HCT116 (cell line): Measurements from ENCODE around the gene ICAM4. TPM values are rescaled to one million over a fixed set of nuclear protein-coding genes. Genes with fewer than 3 reads are reported as not detected.

Source experiments
- ATAC-seq: fragments of 200-7000 bp; cut with Tn5 transposase; 2 replicates; pipeline ENCODE4 v1.9.1; 2020; ENCODE audit warnings: mild to moderate bottlenecking, moderate library complexity
- BruUV-seq: library from RNA; stranded (reverse); fragments of 400-500 nt; replicated peaks from 2 replicates; lab custom pipeline; 2021; lab: Mats Ljungman, UMichigan
- CTCF ChIA-PET: fragments of 300-600 bp; sonication (Branson Sonifier 250); formaldehyde crosslinking; loops from one replicate; lab custom pipeline; 2021; ENCODE audit warnings: antibody characterized with exemption; lab: Charles Lee
- POLR2A ChIA-PET: fragments of 300-600, 350-600 bp; sonication (Branson Sonifier 250); formaldehyde crosslinking; loops from one replicate; lab custom pipeline; 2021; ENCODE audit warnings: antibody characterized with exemption; lab: Charles Lee
- RAD21 ChIA-PET, 2 experiments: fragments of 300-600 bp; sonication (Branson Sonifier 250); formaldehyde crosslinking; loops; one replicate each; lab custom pipeline; 2023; ENCODE audit warnings: low total read pairs in 2 of 2; ENCODE audit not compliant: uncharacterized antibody in 2 of 2, unreplicated experiment in 2 of 2, low non-redundant PET in 1 of 2; lab: Charles Lee
- DNase-seq: peaks from one replicate; pipeline ENCODE4 v3.0.0-alpha.2; 2010; ENCODE audit warnings: low read depth, low spot score
- H2AFZ ChIP-seq: fragments of 200-600 bp; shearing (Covaris generic), sonication (generic); 2 replicates; pipeline ENCODE4 v1.6.1; 2017; ENCODE audit warnings: low read depth, mixed run types, mixed read lengths, antibody characterized with exemption, low read length; ENCODE audit not compliant: poor library complexity, severe bottlenecking
- H3K27ac ChIP-seq: 2 replicates; pipeline ENCODE4 v1.5.1; 2012; ENCODE audit warnings: low read depth, low read length
- H3K27me3 ChIP-seq: fragments of 200-600 bp; sonication (generic); 2 replicates; pipeline ENCODE4 v1.6.1; 2016; ENCODE audit warnings: mixed run types, low read length, mixed read lengths; ENCODE audit not compliant: insufficient read depth
- H3K36me3 ChIP-seq, 2 experiments: fragments of 200-500 bp in 1 of 2; fragments of 200-600 bp in 1 of 2; sonication (Bioruptor generic) in 1 of 2; sonication (generic) in 1 of 2; 2 replicates each; pipeline versions ENCODE4 v1.5.1 to v1.6.1; 2014 to 2016; ENCODE audit warnings: low read length in 2 of 2, inconsistent platforms in 1 of 2, mixed read lengths in 1 of 2, mixed run types in 1 of 2; ENCODE audit not compliant: insufficient read depth in 2 of 2, control insufficient read depth in 1 of 2
- H3K4me1 ChIP-seq, 2 experiments: fragments of 200-600 bp in 1 of 2; sonication (generic) in 1 of 2; 2 replicates each; pipeline versions ENCODE4 v1.5.1 to v1.6.1; 2012 to 2017; ENCODE audit warnings: low read length in 2 of 2, inconsistent platforms in 1 of 2, mild to moderate bottlenecking in 1 of 2, mixed read lengths in 1 of 2, mixed run types in 1 of 2, moderate library complexity in 1 of 2; ENCODE audit not compliant: insufficient read depth in 2 of 2, control insufficient read depth in 1 of 2
- H3K4me2 ChIP-seq: fragments of 200-600 bp; sonication (generic); 2 replicates; pipeline ENCODE4 v1.6.1; 2017; ENCODE audit warnings: mixed run types, low read length, mixed read lengths
- H3K4me3 ChIP-seq, 2 experiments: fragments of 200-600 bp in 1 of 2; sonication (generic) in 1 of 2; replicated peaks in 1 of 2; 2 replicates each; pipeline ENCODE4 v1.5.1; 2011 to 2016; ENCODE audit warnings: low read length in 2 of 2, control low read depth in 1 of 2, low read depth in 1 of 2, mild to moderate bottlenecking in 1 of 2, mixed read lengths in 1 of 2, mixed run types in 1 of 2
- H3K79me2 ChIP-seq: fragments of 200-600 bp; sonication (generic); 2 replicates; pipeline ENCODE4 v1.6.1; 2017; ENCODE audit warnings: mild to moderate bottlenecking, mixed run types, low read length, moderate library complexity, mixed read lengths; ENCODE audit not compliant: insufficient read depth
- H3K9ac ChIP-seq: fragments of 200-600 bp; sonication (generic); 2 replicates; pipeline ENCODE4 v1.6.1; 2016; ENCODE audit warnings: low read length, mixed read lengths
- H3K9me2 ChIP-seq: fragments of 200-600 bp; sonication (generic), shearing (Covaris generic); 2 replicates; pipeline ENCODE4 v1.6.1; 2017; ENCODE audit warnings: mixed run types, mild to moderate bottlenecking, moderate library complexity; ENCODE audit not compliant: insufficient read depth
- H3K9me3 ChIP-seq, 2 experiments: fragments of 200-500 bp in 1 of 2; fragments of 200-600 bp in 1 of 2; sonication (Bioruptor generic) in 1 of 2; sonication (generic) in 1 of 2; 2 replicates each; pipeline ENCODE4 v1.6.1; 2014 to 2017; ENCODE audit warnings: low read length in 2 of 2, mixed read lengths in 2 of 2, inconsistent platforms in 1 of 2, low read depth in 1 of 2, mild to moderate bottlenecking in 1 of 2, mixed run types in 1 of 2, moderate library complexity in 1 of 2; ENCODE audit not compliant: control insufficient read depth in 1 of 2, insufficient read depth in 1 of 2
- H4K20me1 ChIP-seq: fragments of 200-600 bp; sonication (generic), shearing (Covaris generic); 2 replicates; pipeline ENCODE4 v1.6.1; 2017; ENCODE audit warnings: mixed run types, mild to moderate bottlenecking, moderate library complexity; ENCODE audit not compliant: insufficient read depth
- CEBPB ChIP-seq: IDR thresholded peaks from 2 replicates; pipeline ENCODE4 v1.6.1; 2012; ENCODE audit warnings: low read depth
- MAX ChIP-seq: IDR thresholded peaks from 2 replicates; pipeline ENCODE4 v1.6.1; 2012
- POLR2AphosphoS5 ChIP-seq: IDR thresholded peaks from 2 replicates; pipeline ENCODE4 v1.6.1; 2011; ENCODE audit warnings: mild to moderate bottlenecking, low read depth, low read length, moderate library complexity
- SIN3A ChIP-seq: IDR thresholded peaks from 2 replicates; pipeline ENCODE4 v1.6.1; 2012; ENCODE audit warnings: low read depth
- TCF7L2 ChIP-seq: IDR thresholded peaks from 2 replicates; pipeline ENCODE4 v1.7.0; 2011; ENCODE audit warnings: borderline replicate concordance, inconsistent platforms; ENCODE audit not compliant: insufficient read depth, insufficient read length; ENCODE audit errors: extremely low read depth
- intact Hi-C: fragments of 100-400 bp; cut with micrococcal nuclease; formaldehyde crosslinking; loops from 2 replicates; pipeline ENCODE4 v1.10.0; 2022
- total RNA-seq: library from RNA; stranded (reverse); gene quantifications from one replicate; pipeline ENCODE4 v1.2.1, GENCODE V29; 2021; ENCODE audit not compliant: unreplicated experiment
- TF ChIP-seq, protein P1 (sequence below): IDR thresholded peaks from 2 replicates; pipeline ENCODE4 v1.6.1; 2012; ENCODE audit warnings: low read depth

Gene ICAM4
- total RNA-seq, 1 experiment from 2014 or later, result not detected

DNA sequence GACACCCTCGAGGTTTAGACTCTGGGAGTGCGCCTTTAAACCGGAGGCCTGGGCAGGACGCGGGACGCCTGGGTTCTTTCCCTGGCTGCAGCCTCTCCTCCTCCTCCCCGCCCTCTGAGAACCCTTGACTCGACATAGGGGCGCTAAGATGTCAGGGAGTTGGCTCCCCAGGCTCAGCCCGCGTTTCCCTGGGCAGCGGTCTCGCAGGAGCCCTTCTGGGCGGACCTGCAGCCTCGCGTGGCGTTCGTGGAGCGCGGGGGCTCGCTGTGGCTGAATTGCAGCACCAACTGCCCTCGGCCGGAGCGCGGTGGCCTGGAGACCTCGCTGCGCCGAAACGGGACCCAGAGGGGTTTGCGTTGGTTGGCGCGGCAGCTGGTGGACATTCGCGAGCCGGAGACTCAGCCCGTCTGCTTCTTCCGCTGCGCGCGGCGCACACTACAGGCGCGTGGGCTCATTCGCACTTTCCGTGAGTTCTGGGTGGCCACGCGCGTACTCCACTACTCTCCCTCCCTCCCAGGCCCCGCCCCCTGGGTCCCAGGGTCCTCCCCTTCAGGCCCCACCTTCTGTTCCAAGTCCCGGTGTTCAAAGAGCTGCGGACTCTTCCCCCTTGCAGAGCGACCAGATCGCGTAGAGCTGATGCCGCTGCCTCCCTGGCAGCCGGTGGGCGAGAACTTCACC is 4.3 kb downstream of the ICAM4 start:
- Histone ChIP-seq H3K9me2 (no peaks in the 10 kb centered on the region), H3K4me3 (peak overlapping the region; percentile 77 to 91), H3K9ac (peak overlapping the region; percentile 94), H3K4me2 (peak overlapping the region; percentile 100), H3K79me2 (peaks cover 16% of the 10 kb centered on the region; the same call in 1 of the 2 replicates), H3K36me3 (peaks cover 2 to 23% of the 10 kb centered on the region in 2 experiments; a peak in 2 of 4 replicates), H3K4me1 (peaks cover 13 to 55% of the 10 kb centered on the region in 2 experiments), H3K9me3 (no peaks in the 10 kb centered on the region), H2AFZ (no peak overlapping the region), H3K27ac (peak overlapping the region; percentile 76), H4K20me1 (no peaks in the 10 kb centered on the region), H3K27me3 (no peaks in the 10 kb centered on the region)
- TF ChIP-seq TCF7L2 (no peak), POLR2AphosphoS5 (peak; percentile 58), SIN3A (peak; percentile 71; the same call in 1 of the 2 replicates), CEBPB (no peak), MAX (peak; percentile 73)
- TF ChIP-seq, protein P1, sequence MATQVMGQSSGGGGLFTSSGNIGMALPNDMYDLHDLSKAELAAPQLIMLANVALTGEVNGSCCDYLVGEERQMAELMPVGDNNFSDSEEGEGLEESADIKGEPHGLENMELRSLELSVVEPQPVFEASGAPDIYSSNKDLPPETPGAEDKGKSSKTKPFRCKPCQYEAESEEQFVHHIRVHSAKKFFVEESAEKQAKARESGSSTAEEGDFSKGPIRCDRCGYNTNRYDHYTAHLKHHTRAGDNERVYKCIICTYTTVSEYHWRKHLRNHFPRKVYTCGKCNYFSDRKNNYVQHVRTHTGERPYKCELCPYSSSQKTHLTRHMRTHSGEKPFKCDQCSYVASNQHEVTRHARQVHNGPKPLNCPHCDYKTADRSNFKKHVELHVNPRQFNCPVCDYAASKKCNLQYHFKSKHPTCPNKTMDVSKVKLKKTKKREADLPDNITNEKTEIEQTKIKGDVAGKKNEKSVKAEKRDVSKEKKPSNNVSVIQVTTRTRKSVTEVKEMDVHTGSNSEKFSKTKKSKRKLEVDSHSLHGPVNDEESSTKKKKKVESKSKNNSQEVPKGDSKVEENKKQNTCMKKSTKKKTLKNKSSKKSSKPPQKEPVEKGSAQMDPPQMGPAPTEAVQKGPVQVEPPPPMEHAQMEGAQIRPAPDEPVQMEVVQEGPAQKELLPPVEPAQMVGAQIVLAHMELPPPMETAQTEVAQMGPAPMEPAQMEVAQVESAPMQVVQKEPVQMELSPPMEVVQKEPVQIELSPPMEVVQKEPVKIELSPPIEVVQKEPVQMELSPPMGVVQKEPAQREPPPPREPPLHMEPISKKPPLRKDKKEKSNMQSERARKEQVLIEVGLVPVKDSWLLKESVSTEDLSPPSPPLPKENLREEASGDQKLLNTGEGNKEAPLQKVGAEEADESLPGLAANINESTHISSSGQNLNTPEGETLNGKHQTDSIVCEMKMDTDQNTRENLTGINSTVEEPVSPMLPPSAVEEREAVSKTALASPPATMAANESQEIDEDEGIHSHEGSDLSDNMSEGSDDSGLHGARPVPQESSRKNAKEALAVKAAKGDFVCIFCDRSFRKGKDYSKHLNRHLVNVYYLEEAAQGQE, result no peak
- intact Hi-C loops, result no loop called here
- CTCF ChIA-PET, result interaction anchor here (0.6 to 2.7 kb wide), 5 partner anchors 34 to 127 kb away, joined by 3 to 22 read pairs (median 3); no protein-coding TSS in a partner anchor
- peak; percentile 50 for DNase-seq
- no TSS peak for BruUV-seq
- RAD21 ChIA-PET, result no interaction called here
- POLR2A ChIA-PET, result interaction anchor here (0.6 to 2.6 kb wide), 3 partner anchors 43 to 44 kb away, joined by 3 to 26 read pairs (median 4); partner anchors contain the start of gene RAVER1
- peak; percentile 41 for ATAC-seq
